Measurements from ENCODE around the gene TIGAR. TPM values are rescaled to one million over a fixed set of nuclear protein-coding genes. Genes with fewer than 3 reads are reported as not detected.

Gene TIGAR
- total and polyA plus RNA-seq, 11 donors = 3.6 to 16.4 (median 11.3) TPM

DNA sequence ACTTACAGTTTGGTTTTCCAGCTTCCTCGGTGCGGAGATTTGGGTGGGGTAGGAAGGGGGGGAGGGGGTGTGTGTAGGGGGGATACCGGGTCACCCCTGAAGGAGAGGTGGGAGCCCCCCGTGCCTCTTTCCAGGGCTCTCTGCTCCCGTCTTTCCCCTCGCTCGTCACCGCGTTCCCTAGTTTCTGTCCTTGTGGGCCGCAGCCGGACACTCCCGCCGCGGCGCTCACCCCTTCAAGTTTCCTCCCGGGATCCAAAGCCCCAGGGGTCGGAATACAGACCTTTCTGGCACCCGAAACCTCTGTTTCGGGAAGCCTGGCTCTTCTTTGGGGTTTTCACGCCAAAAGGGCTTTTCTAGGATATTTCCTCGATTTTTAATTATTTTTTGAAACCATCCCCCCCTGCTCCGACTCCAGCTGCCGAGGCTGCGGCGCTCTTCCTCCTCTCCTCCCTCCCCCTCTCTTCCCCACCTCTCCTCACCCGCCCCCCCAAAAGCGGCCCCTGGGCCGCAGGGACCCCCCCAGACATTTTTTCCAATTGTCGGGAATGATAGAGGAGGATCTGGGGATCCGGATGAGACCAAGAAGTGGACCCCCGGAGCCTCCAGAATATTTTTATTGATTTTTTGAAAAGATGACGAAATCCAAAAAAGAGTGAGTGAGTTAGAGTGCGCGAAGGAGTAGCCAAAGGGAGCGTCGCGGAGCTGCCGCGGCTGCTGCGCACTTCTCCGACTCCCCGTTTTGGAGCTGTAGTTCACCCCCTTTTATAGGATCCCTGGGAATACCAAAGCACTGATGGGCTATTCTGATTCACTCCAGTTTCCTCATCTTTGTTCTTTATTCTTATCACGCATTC is 45.8 kb upstream of the TIGAR start:
- WGBS, 4 donors = 5 to 9% (median 7%) methylated on average over 43 of the region's 43 CpGs
- intact Hi-C loops (cut with DNase I) = loop anchor here in 9 of 10 donors (2.0 to 10.0 kb wide), 9 partner anchors 47 to 388 kb away; partner anchors contain the start of gene TIGAR (in 1 of the 9)
- Histone ChIP-seq H3K4me1 (peaks cover 7 to 79% (median 63%) of the 10 kb centered on the region in 12 donors), H3K36me3 (peaks cover 0 to 41% (median 35%) of the 10 kb centered on the region in 9 donors), H3K9me3 (no peaks in the 10 kb centered on the region), H3K27ac (peak overlapping the region; percentile 88 to 98 (median 94)), H3K27me3 (peaks cover 0 to 22% (median under 1%) of the 10 kb centered on the region in 9 donors), H3K4me3 (peak overlapping the region; percentile 55 to 96 (median 88))
- ATAC-seq (no peak), DNase-seq (peak in 1 of 5 donors; percentile 44)
- TF ChIP-seq, protein P1, sequence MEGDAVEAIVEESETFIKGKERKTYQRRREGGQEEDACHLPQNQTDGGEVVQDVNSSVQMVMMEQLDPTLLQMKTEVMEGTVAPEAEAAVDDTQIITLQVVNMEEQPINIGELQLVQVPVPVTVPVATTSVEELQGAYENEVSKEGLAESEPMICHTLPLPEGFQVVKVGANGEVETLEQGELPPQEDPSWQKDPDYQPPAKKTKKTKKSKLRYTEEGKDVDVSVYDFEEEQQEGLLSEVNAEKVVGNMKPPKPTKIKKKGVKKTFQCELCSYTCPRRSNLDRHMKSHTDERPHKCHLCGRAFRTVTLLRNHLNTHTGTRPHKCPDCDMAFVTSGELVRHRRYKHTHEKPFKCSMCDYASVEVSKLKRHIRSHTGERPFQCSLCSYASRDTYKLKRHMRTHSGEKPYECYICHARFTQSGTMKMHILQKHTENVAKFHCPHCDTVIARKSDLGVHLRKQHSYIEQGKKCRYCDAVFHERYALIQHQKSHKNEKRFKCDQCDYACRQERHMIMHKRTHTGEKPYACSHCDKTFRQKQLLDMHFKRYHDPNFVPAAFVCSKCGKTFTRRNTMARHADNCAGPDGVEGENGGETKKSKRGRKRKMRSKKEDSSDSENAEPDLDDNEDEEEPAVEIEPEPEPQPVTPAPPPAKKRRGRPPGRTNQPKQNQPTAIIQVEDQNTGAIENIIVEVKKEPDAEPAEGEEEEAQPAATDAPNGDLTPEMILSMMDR (IDR thresholded peaks at IDR 0.05) = no peak
- TF ChIP-seq POLR2A (IDR thresholded peaks at IDR 0.05) = no peak

DNA sequence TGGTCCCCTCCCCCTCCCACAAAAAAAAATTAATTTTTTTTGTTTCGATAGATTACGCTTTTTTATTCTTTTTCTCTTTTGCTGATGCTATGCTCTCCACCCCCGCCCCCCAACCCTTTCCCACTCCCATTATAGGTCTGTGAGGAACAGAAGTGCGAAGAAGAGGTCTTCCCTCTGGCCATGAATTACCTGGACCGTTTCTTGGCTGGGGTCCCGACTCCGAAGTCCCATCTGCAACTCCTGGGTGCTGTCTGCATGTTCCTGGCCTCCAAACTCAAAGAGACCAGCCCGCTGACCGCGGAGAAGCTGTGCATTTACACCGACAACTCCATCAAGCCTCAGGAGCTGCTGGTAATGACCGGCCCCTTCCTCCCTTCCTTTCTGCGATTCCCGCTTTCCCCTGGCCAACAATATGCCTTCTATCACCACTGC is 45.1 kb upstream of the TIGAR start:
- Histone ChIP-seq H3K36me3 (peaks cover 0 to 47% (median 42%) of the 10 kb centered on the region in 9 donors), H3K27ac (peak overlapping the region; percentile 88 to 98 (median 94)), H3K9me3 (no peaks in the 10 kb centered on the region), H3K4me1 (peaks cover 7 to 79% (median 62%) of the 10 kb centered on the region in 12 donors), H3K4me3 (peak overlapping the region; percentile 55 to 96 (median 88)), H3K27me3 (peaks cover 0 to 19% (median 0%) of the 10 kb centered on the region in 9 donors)
- intact Hi-C loops (cut with DNase I) = loop anchor here (2.0 to 10.0 kb wide), 15 partner anchors 46 to 391 kb away; partner anchors contain the start of gene TIGAR (in 1 of the 10)
- TF ChIP-seq, protein P1 (IDR thresholded peaks at IDR 0.05) = no peak
- no peak for TF ChIP-seq POLR2A (IDR thresholded peaks at IDR 0.05)
- ATAC-seq (no peak), DNase-seq (peak in 1 of 5 donors; percentile 51)
- 37 to 44% (median 39%) methylated on average over 14 of the region's 14 CpGs for WGBS, 4 donors

- 1 to 6% (median 4%) methylated on average over 10 of the region's 10 CpGs for WGBS, 4 donors
Measured at GRCh38 chr12:4276524-4277204, 44.3 kb upstream of the TIGAR start.

More at GRCh38 chr12:4276524-4277204, 44.3 kb upstream of the TIGAR start:
- Histone ChIP-seq H3K27me3 (peaks cover 0 to 19% (median 0%) of the 10 kb centered on the region in 9 donors), H3K9me3 (no peaks in the 10 kb centered on the region), H3K36me3 (peaks cover 0 to 55% (median 50%) of the 10 kb centered on the region in 9 donors), H3K27ac (peak overlapping the region in 11 of 12 donors; percentile 88 to 98 (median 95)), H3K4me1 (peaks cover 7 to 77% (median 66%) of the 10 kb centered on the region in 12 donors), H3K4me3 (peak overlapping the region in 10 of 12 donors; percentile 13 to 96 (median 88))
- intact Hi-C loops (cut with DNase I) = loop anchor here (1.0 to 10.0 kb wide), 16 partner anchors 46 to 392 kb away; partner anchors contain the start of gene TIGAR (in 1 of the 10)
- ATAC-seq = peak; percentile 29 to 47 (median 38)
- TF ChIP-seq, protein P1 (IDR thresholded peaks at IDR 0.05) = peak; percentile 73 to 93 (median 88)
- TF ChIP-seq POLR2A (IDR thresholded peaks at IDR 0.05) = no peak
- peak; percentile 84 to 91 (median 89) for DNase-seq
